Left colon (tissue), 2 donors: ENCODE results near the gene GNG7. TPM values are rescaled to one million over a fixed set of nuclear protein-coding genes. Genes with fewer than 3 reads are reported as not detected.
A peak's percentile ranks its signal among the peaks of the same experiment; 100 is the strongest.
"Not testable (repeated sequence)": the region's sequence is repeated elsewhere in the genome, so short reads cannot be mapped to it uniquely, and the experiment has no call there.

Source experiments
- ATAC-seq: fragments of 200-7000 bp; cut with Tn5 transposase; one replicate; pipeline ENCODE4 v1.9.1; 2020; ENCODE audit warnings: mild to moderate bottlenecking, moderate library complexity
- DNase-seq, 2 donors: peaks; one replicate each; pipeline ENCODE4 v3.0.0-alpha.2; 2020
- intact Hi-C, 2 donors: fragments of 100-400 bp; cut with DNase I in 1 of 2; cut with micrococcal nuclease in 1 of 2; formaldehyde crosslinking; loops; one replicate each; pipeline versions ENCODE4 v1.11.2 to v1.14.0; 2022; cut with DNase I, micrococcal nuclease
- total RNA-seq, 2 donors: library from RNA; stranded (reverse); fragmentation: NEBNext Ultra II Directional; extraction: Animal tissue kit (Norgen Biotek cat#: 25700); gene quantifications; one replicate each; pipeline ENCODE4 v1.2.1, GENCODE V29; 2021
- donor health status: DM: no; HTN: no; CAD: no.
- donor health status: DM: yes; HTN: yes; CAD: no.

Gene GNG7
- total RNA-seq, 2 donors from 2014 or later = 1.4 to 5.3 TPM

- intact Hi-C loops = no loop called here
- ATAC-seq = no peak
- DNase-seq = no peak
These were observed 17.2 kb downstream of the GNG7 start for GRCh38 chr19:2685204-2685704.

GRCh38 chr19:2683430-2684003 lies 19.0 kb downstream of the GNG7 start:
- intact Hi-C loops = no loop called here
- DNase-seq = no peak
- ATAC-seq = no peak

- intact Hi-C loops = no loop called here
- DNase-seq = no peak
- ATAC-seq = no peak
These were observed 21.7 kb downstream of the GNG7 start for GRCh38 chr19:2680808-2681207.

- DNase-seq (no peak), ATAC-seq (no peak)
- intact Hi-C loops = no loop called here
These were observed 23.1 kb downstream of the GNG7 start for GRCh38 chr19:2679439-2679838.

GRCh38 chr19:2678948-2679347 lies 23.5 kb downstream of the GNG7 start:
- intact Hi-C loops, ATAC-seq, DNase-seq: not testable (repeated sequence)

DNA sequence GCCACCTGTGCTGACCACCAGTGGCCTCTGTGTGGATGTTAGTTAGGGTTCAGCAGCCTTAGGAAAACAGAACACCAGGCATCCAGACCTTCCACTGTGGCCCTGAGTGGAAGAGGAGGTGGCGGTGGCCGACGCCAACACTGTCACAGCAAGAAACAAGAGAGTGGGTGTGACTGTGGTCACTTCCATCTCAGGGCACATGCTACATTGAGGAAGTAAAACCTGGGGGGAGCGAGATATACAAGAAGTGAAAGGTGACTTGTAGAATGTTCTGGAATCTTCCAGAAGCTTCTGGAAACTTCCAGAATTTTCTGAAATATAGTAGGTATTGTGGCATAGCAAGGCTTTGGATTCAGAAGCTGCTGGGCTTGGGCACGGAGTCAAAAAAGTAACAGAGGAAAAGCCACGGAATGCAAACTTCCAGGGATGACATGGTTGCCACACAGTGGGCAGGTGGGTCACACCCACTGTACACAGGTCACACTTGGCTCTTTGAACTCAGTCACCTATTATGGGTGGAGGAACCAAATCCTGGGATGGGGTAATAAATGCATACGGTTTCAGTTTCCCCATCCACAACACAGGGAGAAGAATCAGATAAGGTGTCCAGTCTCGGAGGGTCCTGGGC lies 24.3 kb downstream of the GNG7 start:
- intact Hi-C loops = no loop called here
- DNase-seq (no peak), ATAC-seq (no peak)

DNA sequence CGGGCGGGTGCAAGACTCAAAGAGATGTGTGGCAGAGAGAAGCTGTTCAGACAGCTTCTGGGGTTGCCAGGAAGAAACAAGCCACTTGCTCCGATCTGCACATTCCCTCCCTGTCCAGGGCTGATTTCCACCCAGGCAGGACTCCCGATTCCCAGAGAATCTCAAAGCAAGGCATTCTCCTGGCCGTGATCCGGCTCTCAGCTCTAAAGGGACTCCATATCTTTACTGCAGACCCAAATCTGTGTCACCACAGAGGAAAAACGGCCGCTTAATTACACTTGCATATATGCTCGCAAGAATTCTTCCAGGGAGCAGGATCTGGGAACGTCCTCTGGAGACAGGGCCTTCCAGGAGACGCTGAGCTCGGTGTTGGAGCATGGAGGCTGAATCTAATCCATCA lies 25.7 kb downstream of the GNG7 start:
- intact Hi-C loops = no loop called here
- DNase-seq = no peak
- ATAC-seq = no peak

DNA sequence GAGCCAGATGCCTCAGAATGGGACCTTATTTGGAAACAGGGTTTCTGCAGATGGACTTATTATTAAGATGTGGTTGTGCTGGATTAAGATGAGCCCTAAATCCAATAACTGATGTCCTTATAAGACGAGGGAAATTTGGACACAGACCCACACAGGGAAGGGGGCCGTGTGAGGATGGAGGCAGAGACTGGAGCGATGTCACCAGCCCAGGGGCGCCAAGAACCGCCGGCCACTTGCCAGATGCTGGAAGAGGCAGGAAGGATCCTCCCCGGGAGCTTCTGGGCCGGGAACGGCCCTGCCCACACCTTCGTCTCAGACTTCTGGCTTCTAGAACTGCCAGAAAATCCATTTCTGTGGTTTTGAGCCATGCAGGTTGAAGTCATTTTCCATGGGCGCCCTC lies 26.6 kb downstream of the GNG7 start:
- intact Hi-C loops = no loop called here
- no peak for DNase-seq
- ATAC-seq = no peak

GRCh38 chr19:2670217-2670616 lies 32.3 kb downstream of the GNG7 start:
- intact Hi-C loops = no loop called here
- no peak for DNase-seq
- no peak for ATAC-seq

DNA sequence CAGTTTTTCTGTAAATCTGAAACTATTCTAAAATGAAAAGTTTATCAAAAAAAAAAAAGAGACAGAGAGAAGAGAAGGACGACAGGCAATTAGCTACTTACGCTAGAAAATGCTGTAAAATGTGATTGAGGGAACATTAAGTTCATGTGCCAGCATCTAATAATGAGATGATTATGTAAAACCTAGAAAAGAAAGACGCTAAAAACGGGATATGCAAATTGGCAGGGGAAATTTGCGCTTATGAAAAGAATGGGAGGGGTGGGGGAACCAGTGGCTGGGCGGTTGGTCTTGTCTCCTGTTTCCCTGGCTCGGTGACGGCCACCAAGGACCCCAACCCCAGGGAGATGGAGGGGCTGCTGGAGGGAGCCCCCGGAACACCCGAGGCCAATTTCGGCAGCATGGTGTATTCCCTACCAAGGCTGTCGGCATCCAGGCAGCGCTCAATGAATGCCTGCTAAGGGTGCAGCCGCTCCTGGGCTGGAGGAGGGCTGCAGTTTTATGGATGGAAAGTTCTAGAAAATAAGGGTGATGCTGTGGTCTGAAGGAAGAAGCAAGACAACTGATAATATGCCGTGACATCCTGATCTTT lies 34.2 kb downstream of the GNG7 start:
- intact Hi-C loops = no loop called here
- ATAC-seq = no peak
- DNase-seq = no peak

- ATAC-seq, DNase-seq, intact Hi-C loops: not testable (repeated sequence)
These were observed 35.1 kb downstream of the GNG7 start for GRCh38 chr19:2667349-2667748.

- no peak for ATAC-seq
- intact Hi-C loops = no loop called here
- no peak for DNase-seq
These were observed 36.0 kb downstream of the GNG7 start for GRCh38 chr19:2666344-2666994.

DNA sequence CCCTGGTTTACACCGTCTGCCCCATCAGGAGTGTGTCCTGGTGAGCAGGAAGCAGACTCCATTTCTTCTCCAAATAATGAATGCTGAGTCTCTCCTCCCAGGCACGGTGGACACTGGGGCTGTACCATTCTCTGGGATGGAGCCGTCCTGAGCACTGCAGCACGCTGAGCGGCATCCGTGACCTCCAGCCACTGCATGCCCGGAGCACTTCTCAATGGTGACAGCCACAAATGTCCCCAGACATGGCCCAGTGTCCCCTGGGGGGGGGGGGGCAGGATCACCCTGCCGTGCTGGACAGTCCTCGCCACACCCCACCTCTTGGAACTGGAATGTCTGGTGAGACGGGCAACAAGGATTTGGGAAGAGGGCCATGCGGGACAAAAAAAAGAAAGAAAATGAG lies 37.4 kb downstream of the GNG7 start:
- no peak for ATAC-seq
- intact Hi-C loops = no loop called here
- no peak for DNase-seq

GRCh38 chr19:2663920-2664571 lies 38.4 kb downstream of the GNG7 start:
- ATAC-seq = peak; percentile 22
- peak; percentile 41 to 65 for DNase-seq
- intact Hi-C loops = no loop called here

DNA sequence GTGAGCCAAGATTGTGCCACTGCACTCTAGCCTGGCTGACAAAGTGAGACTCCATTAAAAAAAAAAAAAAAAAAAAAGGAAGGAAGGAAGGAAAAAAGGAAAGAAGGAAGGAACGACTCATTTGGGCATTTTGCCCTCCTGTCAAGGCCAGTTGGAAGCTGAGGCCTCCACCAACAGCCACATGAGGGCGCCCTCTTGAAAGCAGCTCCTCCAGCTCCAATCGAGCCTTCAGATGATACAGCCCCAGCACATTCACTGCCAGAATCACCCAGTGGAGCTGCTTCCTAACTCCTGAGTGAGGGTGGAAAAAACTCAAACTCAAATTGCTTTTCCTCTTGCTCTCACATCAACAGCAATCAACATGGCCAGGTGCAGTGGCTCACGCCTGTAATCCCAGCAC lies 40.9 kb downstream of the GNG7 start:
- DNase-seq = no peak
- intact Hi-C loops = no loop called here
- no peak for ATAC-seq

DNA sequence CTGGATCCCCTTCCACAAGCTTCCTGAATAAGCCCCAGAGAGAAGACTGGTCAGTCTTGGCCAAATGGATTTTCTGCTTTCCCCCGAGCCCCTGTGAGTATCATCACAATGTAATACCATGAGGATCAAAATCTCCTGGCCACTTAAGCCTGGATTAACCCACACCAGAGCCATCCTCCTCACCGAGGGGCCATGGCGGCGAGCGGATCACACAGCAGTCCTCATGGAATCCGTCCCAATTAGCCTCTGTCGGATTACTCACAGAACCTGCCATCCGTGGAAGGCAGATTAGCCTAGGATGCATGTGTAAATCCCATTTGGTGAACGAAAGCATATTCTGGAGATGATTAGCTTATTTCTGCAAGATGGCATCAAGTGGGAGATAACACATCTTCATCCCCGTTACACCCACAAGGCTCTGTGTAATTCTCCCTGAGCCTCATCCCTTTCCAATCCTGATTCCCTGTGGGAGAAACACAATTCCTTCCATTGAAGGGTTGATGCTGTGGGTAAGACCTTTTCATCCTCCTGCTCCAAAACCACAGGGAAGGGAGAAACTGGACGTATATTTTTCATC lies 42.5 kb downstream of the GNG7 start:
- no peak for ATAC-seq
- intact Hi-C loops = no loop called here

DNA sequence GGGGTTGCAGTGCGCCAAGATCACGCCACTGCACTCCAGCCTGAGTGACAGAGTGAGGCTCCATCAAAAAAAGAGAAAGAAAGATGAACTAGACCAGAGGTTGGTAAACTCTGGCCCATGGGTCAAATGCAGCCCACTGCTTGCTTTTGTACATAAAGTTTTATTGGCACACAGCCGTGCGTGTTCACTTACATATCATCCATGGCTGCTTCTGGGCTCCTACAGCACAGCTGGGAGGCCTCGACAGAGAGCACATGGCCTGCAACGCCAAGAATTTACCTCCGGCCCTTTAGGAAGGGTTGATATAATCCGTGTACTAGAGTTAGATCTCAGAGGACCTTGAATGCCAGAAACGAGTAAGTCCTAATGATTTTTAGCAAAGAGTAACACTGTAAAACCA lies 46.0 kb downstream of the GNG7 start:
- intact Hi-C loops = no loop called here
- no peak for DNase-seq

More for the DNA sequence above, 42.5 kb downstream of the GNG7 start:
- DNase-seq = no peak

DNA sequence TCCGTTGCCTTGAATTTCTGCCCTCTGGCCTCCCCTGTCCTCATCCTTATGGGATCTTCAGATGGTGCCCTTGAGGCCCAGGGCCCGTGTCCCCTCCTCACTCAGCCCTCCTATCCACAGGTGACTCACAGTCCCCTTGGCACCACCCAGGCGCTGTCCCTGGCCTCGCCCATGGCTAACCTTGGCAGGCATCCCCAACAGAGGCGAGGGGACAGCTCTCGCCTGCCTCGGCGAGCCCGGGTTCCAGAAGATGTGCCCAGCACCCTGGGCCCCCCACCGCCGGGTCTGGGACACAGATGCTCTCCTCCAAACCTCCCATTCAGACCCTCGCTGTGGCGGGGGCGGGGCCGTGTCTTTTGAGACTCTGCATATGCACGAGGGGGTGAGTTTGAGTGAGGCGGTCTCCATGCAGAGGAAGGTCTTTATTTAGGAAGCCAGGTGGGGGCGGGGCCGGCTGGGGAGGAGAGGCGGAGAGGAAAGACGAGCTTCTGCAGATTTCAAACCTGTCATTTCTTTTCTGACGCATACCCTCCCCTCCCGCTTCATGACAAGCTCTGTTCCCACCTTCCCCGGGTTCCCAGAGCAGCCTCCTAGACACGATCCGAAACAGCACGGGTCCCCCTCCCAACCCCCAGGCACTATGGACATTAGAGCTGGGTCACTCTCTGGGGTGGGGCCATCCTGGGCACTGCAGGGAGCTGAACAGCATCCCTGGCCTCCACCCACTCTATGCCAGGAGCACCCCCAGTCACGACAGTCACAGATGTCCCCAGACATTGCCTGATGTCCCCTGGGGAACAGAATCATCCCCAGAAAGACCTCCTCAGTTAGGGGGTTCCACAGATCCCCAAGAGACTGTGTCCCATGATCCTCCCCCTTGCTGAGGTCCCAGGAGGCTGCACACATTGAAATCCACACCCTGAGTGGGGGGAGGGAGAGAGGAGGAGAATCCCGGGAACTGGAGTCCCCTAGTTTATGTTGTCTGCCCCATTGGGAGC lies 48.5 kb downstream of the GNG7 start:
- no peak for DNase-seq
- intact Hi-C loops = no loop called here
- ATAC-seq = no peak

More for the DNA sequence above, 46.0 kb downstream of the GNG7 start:
- no peak for ATAC-seq
